IMR-90 (cell line): ENCODE measurements around the gene FNDC4. TPM values are rescaled to one million over a fixed set of nuclear protein-coding genes. Genes with fewer than 3 reads are reported as not detected.

Source experiments
- ATAC-seq: fragments of 200-7000 bp; cut with Tn5 transposase; 2 replicates; pipeline ENCODE4 v1.9.1; 2020; ENCODE audit warnings: low read depth, mild to moderate bottlenecking, moderate library complexity
- BruUV-seq: library from RNA; stranded (reverse); fragments of 400-500 nt; replicated peaks from 2 replicates; lab custom pipeline; 2021; lab: Mats Ljungman, UMichigan
- CTCF ChIA-PET: fragments of 300-600 bp; formaldehyde crosslinking; extraction: SDS; loops from one replicate; lab custom pipeline; 2021; ENCODE audit warnings: antibody characterized with exemption; lab: Yijun Ruan, JAX
- POLR2A ChIA-PET: fragments of 300-600 bp; sonication (Branson Sonifier 250); formaldehyde crosslinking; loops from one replicate; lab custom pipeline; 2022; ENCODE audit warnings: antibody characterized with exemption; ENCODE audit not compliant: unreplicated experiment; lab: Charles Lee
- DNase-seq: peaks from one replicate; pipeline ENCODE4 v3.0.0; 2013
- H2AFZ ChIP-seq: replicated peaks from 2 replicates; pipeline ENCODE3; 2013; ENCODE audit warnings: low read length, mild to moderate bottlenecking; ENCODE audit not compliant: poor library complexity
- H2AK5ac ChIP-seq: 2 replicates; pipeline ENCODE4 v1.6.1; 2013; ENCODE audit warnings: low read depth, low read length, inconsistent platforms
- H2AK9ac ChIP-seq: replicated peaks from 2 replicates; pipeline ENCODE3; 2013; ENCODE audit warnings: mild to moderate bottlenecking, low read depth, low read length, moderate library complexity; ENCODE audit not compliant: poor library complexity
- H2BK120ac ChIP-seq: 2 replicates; pipeline ENCODE4 v1.6.1; 2013; ENCODE audit warnings: low read depth, low read length, inconsistent platforms
- H2BK15ac ChIP-seq: 3 replicates; pipeline ENCODE4 v1.6.1; 2013; ENCODE audit warnings: low read depth, low read length, inconsistent platforms
- H2BK20ac ChIP-seq: 2 replicates; pipeline ENCODE4 v1.6.1; 2013; ENCODE audit warnings: low read depth, mild to moderate bottlenecking, inconsistent platforms, low read length, moderate library complexity
- H2BK5ac ChIP-seq: 2 replicates; pipeline ENCODE4 v1.6.1; 2013; ENCODE audit warnings: mild to moderate bottlenecking, low read depth, low read length, inconsistent platforms; ENCODE audit not compliant: poor library complexity, severe bottlenecking
- H3K14ac ChIP-seq: replicated peaks from 2 replicates; pipeline ENCODE4 v1.6.1; 2013; ENCODE audit warnings: low read depth, low read length, inconsistent platforms
- H3K18ac ChIP-seq: 2 replicates; pipeline ENCODE4 v1.6.1; 2013; ENCODE audit warnings: low read depth, low read length, control low read depth
- H3K23ac ChIP-seq: 2 replicates; pipeline ENCODE4 v1.6.1; 2013; ENCODE audit warnings: low read depth, low read length, inconsistent platforms
- H3K27ac ChIP-seq: 2 replicates; pipeline ENCODE4 v1.5.1; 2013; ENCODE audit warnings: mild to moderate bottlenecking, control low read depth, low read length; ENCODE audit not compliant: insufficient read depth
- H3K27me3 ChIP-seq: 2 replicates; pipeline ENCODE4 v1.6.1; 2013; ENCODE audit warnings: low read length; ENCODE audit not compliant: control insufficient read depth, insufficient read depth
- H3K36me3 ChIP-seq: 2 replicates; pipeline ENCODE4 v1.6.1; 2013; ENCODE audit warnings: low read length, mixed read lengths; ENCODE audit not compliant: control insufficient read depth, insufficient read depth
- H3K4ac ChIP-seq: 2 replicates; pipeline ENCODE4 v1.6.1; 2013; ENCODE audit warnings: low read depth, low read length, inconsistent platforms
- H3K4me1 ChIP-seq: 2 replicates; pipeline ENCODE4 v1.6.1; 2013; ENCODE audit warnings: low read length, mixed read lengths; ENCODE audit not compliant: control insufficient read depth, insufficient read depth
- H3K4me2 ChIP-seq: 2 replicates; pipeline ENCODE4 v1.6.1; 2013; ENCODE audit warnings: low read depth, mild to moderate bottlenecking, control low read depth, low read length, moderate library complexity
- H3K4me3 ChIP-seq: 2 replicates; pipeline ENCODE4 v1.5.1; 2013; ENCODE audit warnings: low read depth, mild to moderate bottlenecking, control low read depth, low read length, moderate library complexity; ENCODE audit not compliant: insufficient read depth
- H3K56ac ChIP-seq: 2 replicates; pipeline ENCODE4 v1.6.1; 2013; ENCODE audit warnings: low read length, inconsistent platforms; ENCODE audit not compliant: insufficient read depth; ENCODE audit errors: extremely low read depth
- H3K79me1 ChIP-seq, 2 experiments: 2 replicates each; pipeline ENCODE4 v1.6.1; 2013; ENCODE audit warnings: low read length in 2 of 2, inconsistent platforms in 1 of 2, low read depth in 1 of 2
- H3K9ac ChIP-seq: 2 replicates; pipeline ENCODE4 v1.6.1; 2013; ENCODE audit warnings: low read depth, low read length, control low read depth
- H3K9me1 ChIP-seq: 2 replicates; pipeline ENCODE4 v1.6.1; 2013; ENCODE audit warnings: low read length, inconsistent platforms; ENCODE audit not compliant: insufficient read depth
- H3K9me3 ChIP-seq: 2 replicates; pipeline ENCODE4 v1.6.1; 2013; ENCODE audit warnings: low read length; ENCODE audit not compliant: control insufficient read depth, insufficient read depth
- H4K20me1 ChIP-seq: 2 replicates; pipeline ENCODE4 v1.6.1; 2013; ENCODE audit warnings: low read length, inconsistent platforms; ENCODE audit not compliant: insufficient read depth
- H4K5ac ChIP-seq: 2 replicates; pipeline ENCODE4 v1.6.1; 2013; ENCODE audit warnings: mild to moderate bottlenecking, low read depth, low read length, control low read depth
- H4K8ac ChIP-seq, 2 experiments: 2 replicates each; pipeline ENCODE4 v1.6.1; 2013; ENCODE audit warnings: low read depth in 2 of 2, low read length in 2 of 2, control low read depth in 1 of 2, inconsistent platforms in 1 of 2
- H4K91ac ChIP-seq: 2 replicates; pipeline ENCODE4 v1.6.1; 2013; ENCODE audit warnings: low read depth, low read length, inconsistent platforms; ENCODE audit not compliant: insufficient read depth
- BHLHE40 ChIP-seq: fragments of 150-350 bp; IDR thresholded peaks from 2 replicates; pipeline ENCODE4 v1.6.1; 2016; ENCODE audit warnings: mild to moderate bottlenecking, low read depth, low read length
- CHD1 ChIP-seq: IDR thresholded peaks from 2 replicates; pipeline ENCODE4 v1.6.1; 2012; ENCODE audit warnings: low read depth, low read length, improper control_type of control experiment
- MAZ ChIP-seq: IDR thresholded peaks from 2 replicates; pipeline ENCODE4 v1.6.1; 2012; ENCODE audit warnings: low read depth, mild to moderate bottlenecking, low read length, improper control_type of control experiment, moderate library complexity, borderline replicate concordance
- NFE2L2 ChIP-seq: fragments of 150-350 bp; IDR thresholded peaks from 2 replicates; pipeline ENCODE4 v1.6.1; 2016; ENCODE audit warnings: low read depth, mild to moderate bottlenecking, low read length
- WGBS, 2 experiments: methylation state at CpG; one replicate each; pipeline versions ENCODE4 v1.1.5 to v1.1.7; 2013; ENCODE audit warnings: missing lambda C conversion rate in 2 of 2; ENCODE audit not compliant: insufficient read length in 1 of 2; ENCODE audit errors: extremely low coverage in 2 of 2; 5-methylcytosine and 5-hydroxymethylcytosine counted together
- dilution Hi-C: fragments of 300-500 bp; cut with HindIII; formaldehyde crosslinking; loops from one replicate; pipeline ENCODE4 v1.14.3; 2018; ENCODE audit warnings: low sequenced_read_pairs; ENCODE audit not compliant: unreplicated experiment
- in situ Hi-C: fragments of 300-500 bp; cut with MboI; formaldehyde crosslinking; loops from 3 replicates; pipeline ENCODE4 v1.14.3; 2019; ENCODE audit warnings: low sequenced_read_pairs, inconsistent platforms, mixed read lengths
- intact Hi-C: fragments of 100-400 bp; cut with micrococcal nuclease; formaldehyde crosslinking; loops from 2 replicates; pipeline ENCODE4 v1.10.0; 2022
- polyA plus RNA-seq, 3 experiments: library from polyadenylated mRNA; depleted of rRNA; stranded (reverse); fragments of >200 nt; gene quantifications; 2 replicates each; pipeline ENCODE4 v1.2.3, GENCODE V29; 2012; ENCODE audit warnings: low replicate concordance in 1 of 3
- total RNA-seq: library from RNA; depleted of rRNA; stranded (reverse); fragments of >200 nt; gene quantifications from 2 replicates; pipeline ENCODE4 v1.2.3, GENCODE V29; 2012
- TF ChIP-seq, protein P1 (sequence below): fragments of 150-350 bp; IDR thresholded peaks from 2 replicates; pipeline ENCODE4 v1.6.1; 2016; ENCODE audit warnings: low read depth, mild to moderate bottlenecking, low read length, moderate library complexity, borderline replicate concordance

Gene FNDC4
- total and polyA plus RNA-seq, 2 of the 4 experiments (the other 2 are of a cell fraction) = 7.3 to 11.1 TPM

DNA sequence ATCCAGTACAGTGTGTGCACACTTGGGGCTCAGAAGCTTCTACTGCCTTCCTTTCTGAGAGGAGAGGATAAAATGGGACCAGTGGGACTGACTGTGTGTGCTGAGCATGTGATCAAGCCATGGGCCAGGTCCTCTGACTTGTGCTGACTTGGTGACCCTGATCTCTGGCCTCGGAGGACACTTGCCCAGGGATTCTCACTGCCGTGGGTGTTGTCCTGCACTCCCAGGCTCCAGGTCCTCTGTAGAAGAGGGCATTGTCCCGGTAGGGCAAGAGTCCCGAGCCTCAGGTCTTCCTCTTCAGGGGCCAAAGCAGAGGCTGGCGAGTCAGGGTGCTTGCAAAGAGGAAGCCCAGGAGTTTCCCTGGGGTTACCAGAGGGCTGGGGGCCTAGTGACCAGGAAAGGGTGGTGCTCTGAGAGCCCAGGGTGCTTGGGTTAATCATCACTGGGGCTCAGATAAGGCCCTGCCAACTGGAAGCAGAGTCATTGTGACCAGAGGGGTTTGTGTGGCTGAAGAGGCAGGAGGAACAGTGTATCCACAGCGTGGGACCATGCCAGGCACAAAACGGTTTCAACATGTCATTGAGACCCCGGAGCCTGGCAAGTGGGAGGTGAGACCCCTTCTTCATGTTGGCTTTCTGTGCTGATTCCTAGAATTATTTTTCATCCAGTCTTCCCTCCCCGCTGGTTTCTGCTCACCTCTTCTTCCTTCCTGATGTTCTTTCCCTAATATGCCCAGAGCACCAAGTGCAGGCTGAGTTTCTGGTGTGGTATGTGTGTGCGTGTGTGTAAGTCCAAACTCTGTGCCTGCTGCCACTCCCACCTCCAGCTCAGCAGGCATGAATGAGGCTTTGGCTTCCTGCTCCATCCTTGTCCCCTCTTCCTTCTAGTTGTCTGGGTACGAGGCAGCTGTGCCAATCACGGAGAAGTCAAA, 1.6 kb upstream of the FNDC4 start, which contains the start of gene GCKR (continued):
- TF ChIP-seq BHLHE40 (no peak), MAZ (no peak), NFE2L2 (no peak)

DNA sequence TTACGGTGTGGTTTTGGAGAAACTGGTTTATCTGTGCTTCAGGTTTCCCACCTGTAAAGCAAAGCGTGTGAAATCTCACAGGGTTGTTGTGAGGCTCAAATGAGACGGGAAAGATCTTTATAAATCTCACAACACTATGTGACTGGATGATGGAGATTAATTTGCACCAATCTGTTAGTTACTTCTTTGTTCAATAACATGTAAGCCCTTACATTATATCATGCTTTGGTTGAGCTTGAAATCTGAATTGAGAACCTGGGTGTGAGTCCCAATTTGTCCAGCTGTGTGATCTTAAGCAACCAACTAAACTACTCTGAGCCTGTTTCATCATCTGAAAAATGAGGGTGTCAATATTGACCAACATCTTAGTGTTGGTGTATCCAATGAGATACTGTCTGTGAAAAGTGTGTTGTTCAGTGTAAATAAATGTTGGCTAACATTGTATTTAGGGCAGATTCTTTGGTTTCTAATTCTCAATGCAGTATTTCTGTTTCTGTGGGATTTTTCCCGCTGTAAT, 898 bp upstream of the FNDC4 start:
- POLR2A ChIA-PET = interaction anchor here (0.5 kb wide), 1 partner anchor 70 kb away, joined by 5 read pairs; no protein-coding TSS in a partner anchor
- Histone ChIP-seq H3K4me1 (peaks cover 5% of the 10 kb centered on the region), H2BK120ac (no peak overlapping the region; the same call in 1 of the 2 replicates), H2BK15ac (no peak overlapping the region; the same call in 2 of the 3 replicates), H4K20me1 (no peaks in the 10 kb centered on the region), H3K9me1 (peaks cover 18% of the 10 kb centered on the region), H2BK5ac (no peak overlapping the region), H4K8ac (no peak overlapping the region; a peak in 1 of 4 replicates), H2AK9ac (no peak overlapping the region), H3K9me3 (no peaks in the 10 kb centered on the region), H3K23ac (no peak overlapping the region; the same call in 1 of the 2 replicates), H3K4me3 (no peak overlapping the region), H3K79me1 (peaks cover 0 to 11% of the 10 kb centered on the region in 2 experiments; a peak in 2 of 4 replicates), H3K14ac (no peak overlapping the region), H2BK20ac (no peak overlapping the region), H2AFZ (no peak overlapping the region), H3K36me3 (0 out of 2 replicates have a peak, but pooled peaks cover 3% of the 10 kb centered on the region), H4K5ac (no peak overlapping the region), H3K56ac (no peak overlapping the region), H2AK5ac (no peak overlapping the region), H3K27ac (no peak overlapping the region), H3K18ac (no peak overlapping the region), H3K4me2 (no peak overlapping the region), H3K27me3 (peaks cover 2% of the 10 kb centered on the region; the same call in 1 of the 2 replicates), H4K91ac (no peak overlapping the region), H3K9ac (no peak overlapping the region), H3K4ac (no peak overlapping the region)
- TF ChIP-seq CHD1 = no peak
- TF ChIP-seq, protein P1, sequence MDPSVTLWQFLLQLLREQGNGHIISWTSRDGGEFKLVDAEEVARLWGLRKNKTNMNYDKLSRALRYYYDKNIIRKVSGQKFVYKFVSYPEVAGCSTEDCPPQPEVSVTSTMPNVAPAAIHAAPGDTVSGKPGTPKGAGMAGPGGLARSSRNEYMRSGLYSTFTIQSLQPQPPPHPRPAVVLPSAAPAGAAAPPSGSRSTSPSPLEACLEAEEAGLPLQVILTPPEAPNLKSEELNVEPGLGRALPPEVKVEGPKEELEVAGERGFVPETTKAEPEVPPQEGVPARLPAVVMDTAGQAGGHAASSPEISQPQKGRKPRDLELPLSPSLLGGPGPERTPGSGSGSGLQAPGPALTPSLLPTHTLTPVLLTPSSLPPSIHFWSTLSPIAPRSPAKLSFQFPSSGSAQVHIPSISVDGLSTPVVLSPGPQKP = no peak
- TF ChIP-seq NFE2L2 = no peak
- TF ChIP-seq BHLHE40 = no peak
- no TSS peak for BruUV-seq
- dilution Hi-C loops (no loop called here), in situ Hi-C loops (no loop called here), intact Hi-C loops (no loop called here)
- WGBS, 2 experiments = no CpG with 5 or more reads among the region's 4 CpGs
- CTCF ChIA-PET = no interaction called here
- DNase-seq (no peak), ATAC-seq (no peak)
